ENCODE results near the gene PPIE. TPM values are rescaled to one million over a fixed set of nuclear protein-coding genes. Genes with fewer than 3 reads are reported as not detected.

Gene PPIE
- total and polyA plus RNA-seq, 2 donors (not counting 1 experiment from before 2014, with no cell fraction given) = 68.6 to 78.3 TPM

GRCh38 chr1:39735731-39736130 is 3.0 kb upstream of the PPIE start:
- H3K36me3 ChIP-seq (replicated peaks in 1 of 2; ENCODE audit: control extremely low read depth in 1 of 2, control insufficient read depth in 1 of 2, extremely low read depth in 1 of 2, insufficient read depth in 2 of 2, low read length in 1 of 2) = peaks cover 0 to 8% of the 10 kb centered on the region in 2 experiments
- peaks cover 9 to 16% of the 10 kb centered on the region in 2 donors for H3K4me1 ChIP-seq (ENCODE audit: control insufficient read depth in 2 of 2, insufficient read depth in 2 of 2, low read length in 2 of 2)
- H3K27me3 Mint-ChIP-seq = peaks cover 30% of the 10 kb centered on the region
- peaks cover 0 to 28% (median 21%) of the 10 kb centered on the region in 4 experiments for H3K27me3 ChIP-seq (replicated peaks in 1 of 4; ENCODE audit: control extremely low read depth in 1 of 4, control insufficient read depth in 3 of 4, insufficient read depth in 4 of 4, low read length in 3 of 4)
- DNase-seq = no peak
- H3K9ac ChIP-seq (ENCODE audit: low read length) = no peak overlapping the region
- WGBS (ENCODE audit: insufficient coverage) = no CpG with 5 or more reads among the region's 3 CpGs
- no peak overlapping the region for H3K4me3 ChIP-seq (ENCODE audit: control extremely low read depth in 1 of 5, extremely low read depth in 1 of 5, insufficient read depth in 1 of 5, low read depth in 2 of 5, low read length in 4 of 5)
- CTCF ChIA-PET = interaction anchor here (1.8 kb wide), 1 partner anchor 16 kb away, joined by 6 read pairs; no protein-coding TSS in a partner anchor
- no peak overlapping the region for H2AFZ ChIP-seq (ENCODE audit: insufficient read depth, low read depth, low read length, poor library complexity, severe bottlenecking)
- ATAC-seq (ENCODE audit: low read depth) = no peak
- intact Hi-C loops (cut with micrococcal nuclease) = no loop called here
- no peak overlapping the region for H3K27ac ChIP-seq (ENCODE audit: low read length in 2 of 2)
- no peak overlapping the region for H3K4me2 ChIP-seq (replicated peaks; ENCODE audit: low read depth, low read length, poor library complexity, severe bottlenecking)
- H3K27ac Mint-ChIP-seq = no peak overlapping the region
- POLR2A ChIA-PET = no interaction called here
- peaks cover 2% of the 10 kb centered on the region for H3K9me3 Mint-ChIP-seq (ENCODE audit: insufficient read depth)
- peaks cover 19% of the 10 kb centered on the region for H3K4me1 Mint-ChIP-seq
- no peak for TF ChIP-seq CTCF (IDR thresholded peaks at IDR 0.05)
- TF ChIP-seq EZH2 (IDR thresholded peaks at IDR 0.05; ENCODE audit: borderline replicate concordance, insufficient read depth, low read depth, low read length, poor library complexity, severe bottlenecking) = no peak
- no peaks in the 10 kb centered on the region for H3K9me3 ChIP-seq (ENCODE audit: control extremely low read depth in 1 of 3, control insufficient read depth in 2 of 3, insufficient read depth in 1 of 3, low read length in 2 of 3)
- no peaks in the 10 kb centered on the region for H4K20me1 ChIP-seq (ENCODE audit: control insufficient read depth, insufficient read depth, low read length, poor library complexity, severe bottlenecking)
- peaks cover 14% of the 10 kb centered on the region for H3K79me2 ChIP-seq (ENCODE audit: control insufficient read depth, insufficient read depth, low read length)
- H3K4me3 Mint-ChIP-seq = no peak overlapping the region

- no peaks in the 10 kb centered on the region for H4K20me1 ChIP-seq (ENCODE audit: control insufficient read depth, insufficient read depth, low read length, poor library complexity, severe bottlenecking)
- TF ChIP-seq EZH2 (IDR thresholded peaks at IDR 0.05; ENCODE audit: borderline replicate concordance, insufficient read depth, low read depth, low read length, poor library complexity, severe bottlenecking) = no peak
- no peak for TF ChIP-seq CTCF (IDR thresholded peaks at IDR 0.05)
- no peak overlapping the region for H3K9ac ChIP-seq (ENCODE audit: low read length)
- ATAC-seq (ENCODE audit: low read depth) = no peak
- peak overlapping the region in 1 of 5 experiments; percentile 92 for H3K4me3 ChIP-seq (ENCODE audit: control extremely low read depth in 1 of 5, extremely low read depth in 1 of 5, insufficient read depth in 1 of 5, low read depth in 2 of 5, low read length in 4 of 5)
- Mint-ChIP-seq H3K4me1 (peaks cover 19% of the 10 kb centered on the region), H3K27ac (no peak overlapping the region), H3K4me3 (peak overlapping the region; percentile 54), H3K9me3 (ENCODE audit: insufficient read depth) (peaks cover 2% of the 10 kb centered on the region), H3K27me3 (peaks cover 24% of the 10 kb centered on the region)
- peaks cover 9 to 16% of the 10 kb centered on the region in 2 donors for H3K4me1 ChIP-seq (ENCODE audit: control insufficient read depth in 2 of 2, insufficient read depth in 2 of 2, low read length in 2 of 2)
- WGBS (ENCODE audit: insufficient coverage) = 47% methylated on average over 1 of the region's 9 CpGs
- peak overlapping the region; percentile 99 for H2AFZ ChIP-seq (ENCODE audit: insufficient read depth, low read depth, low read length, poor library complexity, severe bottlenecking)
- H3K79me2 ChIP-seq (ENCODE audit: control insufficient read depth, insufficient read depth, low read length) = peaks cover 14% of the 10 kb centered on the region
- H3K27ac ChIP-seq (ENCODE audit: low read length in 2 of 2) = no peak overlapping the region
- peaks cover 0 to 24% (median 20%) of the 10 kb centered on the region in 4 experiments for H3K27me3 ChIP-seq (replicated peaks in 1 of 4; ENCODE audit: control extremely low read depth in 1 of 4, control insufficient read depth in 3 of 4, insufficient read depth in 4 of 4, low read length in 3 of 4)
- peak overlapping the region; percentile 87 for H3K4me2 ChIP-seq (replicated peaks; ENCODE audit: low read depth, low read length, poor library complexity, severe bottlenecking)
- H3K36me3 ChIP-seq (replicated peaks in 1 of 2; ENCODE audit: control extremely low read depth in 1 of 2, control insufficient read depth in 1 of 2, extremely low read depth in 1 of 2, insufficient read depth in 2 of 2, low read length in 1 of 2) = peaks cover 7 to 25% of the 10 kb centered on the region in 2 experiments
- intact Hi-C loops (cut with micrococcal nuclease) = loop anchor here (1.0 to 2.0 kb wide), 2 partner anchors 131 to 301 kb away; no protein-coding TSS in a partner anchor
- ChIA-PET POLR2A (no interaction called here), CTCF (interaction anchor here (0.6 to 2.0 kb wide), 5 partner anchors 18 to 543 kb away, joined by 3 to 9 read pairs (median 6); no protein-coding TSS in a partner anchor)
- DNase-seq = no peak
- H3K9me3 ChIP-seq (ENCODE audit: control extremely low read depth in 1 of 3, control insufficient read depth in 2 of 3, insufficient read depth in 1 of 3, low read length in 2 of 3) = no peaks in the 10 kb centered on the region
These were observed 1.0 kb upstream of the PPIE start for GRCh38 chr1:39737546-39738169.

All from B cell (primary cell).